22Rv1 (cell line): ENCODE measurements around the gene VAMP3.

Experiments used
- H3K27ac ChIP-seq: fragments of 450-650 bp; 2 replicates; pipeline ENCODE4 v1.5.1; 2017
- ZFX ChIP-seq: fragments of 450-650 bp; IDR thresholded peaks from 2 replicates; pipeline ENCODE4 v1.6.1; 2017; ENCODE audit warnings: antibody characterized with exemption, borderline replicate concordance
- TF ChIP-seq, protein P1 (sequence below): fragments of 450-650 bp; IDR thresholded peaks from 2 replicates; pipeline ENCODE4 v1.5.1; 2017; ENCODE audit warnings: mild to moderate bottlenecking

Gene VAMP3, protein sequence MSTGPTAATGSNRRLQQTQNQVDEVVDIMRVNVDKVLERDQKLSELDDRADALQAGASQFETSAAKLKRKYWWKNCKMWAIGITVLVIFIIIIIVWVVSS

GRCh38 chr1:7770997-7771822, at the start of gene VAMP3:
Gene VAMP3, plus strand, starts transcription at chr1:7771296. Its CDS starts 88 bp downstream, at chr1:7771384.
- peak within 1 kb of the TSS; percentile 81 for H3K27ac ChIP-seq

DNA sequence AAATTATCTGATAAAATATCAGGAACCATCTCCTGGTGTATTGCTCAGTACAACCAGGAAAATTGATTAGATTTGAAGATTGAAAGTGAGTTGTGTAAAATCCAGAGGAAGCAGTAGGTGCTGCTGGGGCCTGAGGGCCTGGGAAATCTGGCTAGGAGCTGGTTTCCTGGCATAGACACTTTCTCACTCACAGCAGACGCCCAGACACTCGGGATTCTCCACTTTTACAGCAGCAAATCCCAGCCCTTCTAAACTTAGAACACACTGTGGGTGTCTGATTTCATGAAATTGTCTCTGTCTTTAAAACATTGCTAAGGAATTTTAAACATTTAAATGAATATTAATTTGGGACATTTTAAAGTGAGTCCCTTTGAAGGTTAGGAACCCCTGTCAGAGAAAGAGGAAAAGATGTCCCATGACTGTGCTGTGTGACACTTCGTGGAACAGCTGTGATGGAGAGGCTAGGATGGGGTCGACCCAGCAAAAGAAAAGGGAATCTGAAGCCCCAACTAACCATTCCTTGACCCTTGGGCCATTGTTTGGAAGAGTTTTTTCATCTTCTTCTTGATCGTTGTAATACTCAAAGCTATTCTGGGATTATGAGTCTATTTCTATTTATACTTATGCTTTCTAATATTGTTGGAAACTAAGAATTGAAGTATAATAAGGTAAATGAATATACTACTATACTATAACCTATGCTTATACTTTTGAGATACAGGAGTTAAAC, 49.0 kb upstream of the VAMP3 start:
- H3K27ac ChIP-seq, result no peak overlapping the region

More at GRCh38 chr1:7770997-7771822, at the start of gene VAMP3:
- no peak for TF ChIP-seq ZFX
- TF ChIP-seq, protein P1, sequence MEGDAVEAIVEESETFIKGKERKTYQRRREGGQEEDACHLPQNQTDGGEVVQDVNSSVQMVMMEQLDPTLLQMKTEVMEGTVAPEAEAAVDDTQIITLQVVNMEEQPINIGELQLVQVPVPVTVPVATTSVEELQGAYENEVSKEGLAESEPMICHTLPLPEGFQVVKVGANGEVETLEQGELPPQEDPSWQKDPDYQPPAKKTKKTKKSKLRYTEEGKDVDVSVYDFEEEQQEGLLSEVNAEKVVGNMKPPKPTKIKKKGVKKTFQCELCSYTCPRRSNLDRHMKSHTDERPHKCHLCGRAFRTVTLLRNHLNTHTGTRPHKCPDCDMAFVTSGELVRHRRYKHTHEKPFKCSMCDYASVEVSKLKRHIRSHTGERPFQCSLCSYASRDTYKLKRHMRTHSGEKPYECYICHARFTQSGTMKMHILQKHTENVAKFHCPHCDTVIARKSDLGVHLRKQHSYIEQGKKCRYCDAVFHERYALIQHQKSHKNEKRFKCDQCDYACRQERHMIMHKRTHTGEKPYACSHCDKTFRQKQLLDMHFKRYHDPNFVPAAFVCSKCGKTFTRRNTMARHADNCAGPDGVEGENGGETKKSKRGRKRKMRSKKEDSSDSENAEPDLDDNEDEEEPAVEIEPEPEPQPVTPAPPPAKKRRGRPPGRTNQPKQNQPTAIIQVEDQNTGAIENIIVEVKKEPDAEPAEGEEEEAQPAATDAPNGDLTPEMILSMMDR, result no peak

GRCh38 chr1:7722670-7723012, 48.5 kb upstream of the VAMP3 start:
- no peak for TF ChIP-seq ZFX
- TF ChIP-seq, protein P1, result no peak
- H3K27ac ChIP-seq, result no peak overlapping the region

More for the DNA sequence above, 49.0 kb upstream of the VAMP3 start:
- TF ChIP-seq, protein P1, result no peak
- no peak for TF ChIP-seq ZFX

- no peak overlapping the region for H3K27ac ChIP-seq
- TF ChIP-seq, protein P1, result no peak
- no peak for TF ChIP-seq ZFX
These were observed 44.5 kb upstream of the VAMP3 start for GRCh38 chr1:7726623-7727022.

DNA sequence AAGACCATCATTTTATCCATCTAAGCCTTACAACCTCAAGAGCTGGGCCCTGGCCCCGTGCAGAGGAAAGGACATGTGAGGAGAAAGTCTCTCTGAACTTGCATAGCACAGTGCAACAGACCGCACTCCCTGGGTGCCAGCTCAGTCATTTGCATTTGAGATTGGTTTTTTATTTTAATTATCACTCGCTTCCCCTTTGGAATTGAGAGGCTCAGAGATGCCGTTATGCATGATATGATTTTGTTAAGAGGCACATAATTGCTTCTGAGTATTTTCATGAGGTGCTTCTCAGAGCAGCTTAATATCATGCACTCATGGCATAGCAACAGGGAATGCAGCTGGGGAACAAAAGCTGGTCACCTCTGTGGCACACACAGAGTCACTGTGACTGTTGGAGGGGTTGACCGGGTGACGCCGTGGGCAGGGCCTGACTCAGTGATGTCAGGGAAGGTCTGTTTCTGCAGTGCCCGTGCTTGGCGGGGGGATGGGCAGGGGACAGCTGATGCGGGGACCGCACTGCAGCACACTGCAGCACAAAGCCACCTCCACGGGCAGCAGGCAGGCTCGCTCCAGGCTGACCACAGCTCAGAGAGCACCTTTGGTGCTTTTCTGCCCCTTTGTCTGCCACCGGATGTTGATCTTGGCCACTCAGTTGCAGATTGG, 43.2 kb upstream of the VAMP3 start:
- no peak for TF ChIP-seq ZFX
- TF ChIP-seq, protein P1, result no peak
- no peak overlapping the region for H3K27ac ChIP-seq

- TF ChIP-seq, protein P1, result no peak
- no peak for TF ChIP-seq ZFX
- no peak overlapping the region for H3K27ac ChIP-seq
These were observed 41.3 kb upstream of the VAMP3 start for GRCh38 chr1:7729761-7730160.
